Stimulated activated CD4-positive, alpha-beta T cell treated with anti-CD3 and anti-CD28 coated beads, Interleukin-1b, Interleukin-23, amount 100 ng/mL, for 1 hour (primary cell): ENCODE measurements around the gene MTM1.

ENCODE experiments used
- DNase-seq, 2 donors: peaks; one replicate each; pipeline ENCODE4 v3.0.0-alpha.2; 2020; ENCODE audit warnings: low read depth in 2 of 2

The MTM1 gene

GRCh38 chrX:150663073-150663472 is 94.7 kb downstream of the MTM1 start:
- no peak for DNase-seq

GRCh38 chrX:150664290-150664689 is 95.9 kb downstream of the MTM1 start:
- no peak for DNase-seq

GRCh38 chrX:150676221-150676620 is 107.8 kb downstream of the MTM1 start:
- DNase-seq, result no peak

GRCh38 chrX:150680974-150681373 is 112.6 kb downstream of the MTM1 start:
- DNase-seq, result no peak

GRCh38 chrX:150683112-150683511 is 114.7 kb downstream of the MTM1 start:
- DNase-seq, result no peak

GRCh38 chrX:150683536-150684146 is 115.2 kb downstream of the MTM1 start:
- DNase-seq, result no peak

- DNase-seq, result no peak
Measured at GRCh38 chrX:150688911-150689451, 120.6 kb downstream of the MTM1 start.

GRCh38 chrX:150690126-150690525 is 121.7 kb downstream of the MTM1 start:
- no peak for DNase-seq

GRCh38 chrX:150692296-150692695 is 123.9 kb downstream of the MTM1 start:
- no peak for DNase-seq

- DNase-seq, result peak in 1 of 2 donors; percentile 29
Measured at GRCh38 chrX:150692831-150693724, 124.7 kb downstream of the MTM1 start, which contains the start of gene MTMR1. MTMR1 (plus strand) TSS chrX:150693396; CDS start chrX:150693531, 135 bp downstream.

- DNase-seq, result peak in 1 of 2 donors; percentile 24
Measured at GRCh38 chrX:150693725-150694574, 125.5 kb downstream of the MTM1 start.

GRCh38 chrX:150694738-150695410 is 126.5 kb downstream of the MTM1 start:
- DNase-seq, result no peak

- DNase-seq, result no peak
Measured at GRCh38 chrX:150696331-150696730, 127.9 kb downstream of the MTM1 start.

- DNase-seq, result no peak
Measured at GRCh38 chrX:150696866-150697265, 128.4 kb downstream of the MTM1 start.

GRCh38 chrX:150697641-150698040 is 129.2 kb downstream of the MTM1 start:
- no peak for DNase-seq

- DNase-seq, result no peak
Measured at GRCh38 chrX:150698981-150699380, 130.6 kb downstream of the MTM1 start.

- DNase-seq, result no peak
Measured at GRCh38 chrX:150700107-150700506, 131.7 kb downstream of the MTM1 start.

GRCh38 chrX:150701377-150701776 is 133.0 kb downstream of the MTM1 start:
- DNase-seq, result no peak

GRCh38 chrX:150702966-150703694 is 134.7 kb downstream of the MTM1 start:
- DNase-seq, result no peak

GRCh38 chrX:150703695-150703974 is 135.2 kb downstream of the MTM1 start:
- no peak for DNase-seq
